ENCODE data around the gene SNRPE.

GRCh38 chr1:203870245-203870644 lies 8.8 kb downstream of the SNRPE start:
- TF ChIP-seq CTCF (IDR thresholded peaks at IDR 0.05; ENCODE audit: low read depth, low read length): no peak
- no peak for TF ChIP-seq EZH2phosphoT487 (IDR thresholded peaks at IDR 0.05; ENCODE audit: low read depth)

Measured in OCI-LY3 (cell line).